Stomach (tissue), 9 donors: ENCODE measurements around the gene GALNT18. TPM values are rescaled to one million over a fixed set of nuclear protein-coding genes. Genes with fewer than 3 reads are reported as not detected.

Experiments used
- DNase-seq, 2 donors: peaks; one replicate each; pipeline versions ENCODE4 v3.0.0 to v3.0.0-alpha.2; 2013 to 2019
- H3K27ac ChIP-seq, 5 donors: fragments of 200-600 bp in 4 of 5; sonication (generic) in 4 of 5; one replicate each; pipeline ENCODE4 v1.5.1; 2013 to 2019; ENCODE audit warnings: mild to moderate bottlenecking in 1 of 5, moderate library complexity in 1 of 5
- H3K27me3 ChIP-seq, 3 donors: fragments of 200-600 bp; sonication (generic); one replicate each; pipeline ENCODE4 v1.5.1; 2017 to 2019; ENCODE audit warnings: mixed run types in 1 of 3
- H3K36me3 ChIP-seq, 4 donors: fragments of 200-600 bp; sonication (generic); 1 replicate in 3 of 4; 2 replicates in 1 of 4; pipeline ENCODE4 v1.5.1; 2016 to 2019
- H3K4me1 ChIP-seq, 4 donors: fragments of 200-600 bp; sonication (generic); one replicate each; pipeline ENCODE4 v1.5.1; 2016 to 2019
- H3K4me3 ChIP-seq, 4 donors: fragments of 200-600 bp; sonication (generic) in 3 of 4; one replicate each; pipeline ENCODE4 v1.5.1; 2016 to 2019; ENCODE audit warnings: mild to moderate bottlenecking in 1 of 4
- H3K9me3 ChIP-seq, 4 donors: fragments of 200-600 bp; sonication (generic); one replicate each; pipeline ENCODE4 v1.5.1; 2016 to 2019
- CTCF ChIP-seq, 7 experiments: fragments of 450-650 bp in 4 of 7; fragments of 200-600 bp in 3 of 7; sonication (generic) in 3 of 7; IDR thresholded peaks; one replicate each; pipeline ENCODE4 v1.5.1; 2016 to 2019; ENCODE audit warnings: antibody characterized with exemption in 7 of 7, control low read depth in 2 of 7, mild to moderate bottlenecking in 1 of 7
- EP300 ChIP-seq: sonication (generic); formaldehyde crosslinking; IDR thresholded peaks from one replicate; pipeline ENCODE4 v1.6.1; 2017; ENCODE audit warnings: antibody characterized with exemption
- POLR2A ChIP-seq, 4 donors: fragments of 450-650 bp; IDR thresholded peaks; one replicate each; pipeline ENCODE4 v1.6.1; 2016; ENCODE audit warnings: antibody characterized with exemption in 4 of 4, control low read depth in 2 of 4, mild to moderate bottlenecking in 1 of 4, moderate library complexity in 1 of 4
- POLR2AphosphoS5 ChIP-seq, 3 donors: sonication (generic); formaldehyde crosslinking; IDR thresholded peaks; one replicate each; pipeline ENCODE4 v1.6.1; 2016; ENCODE audit warnings: antibody characterized with exemption in 3 of 3
- WGBS, 5 donors: extraction: QIAGEN DNeasy Blood & Tissue Kit in 3 of 5; methylation state at CpG; one replicate each; pipeline versions ENCODE4 v1.1.5 to v1.1.7; 2013 to 2018; 5-methylcytosine and 5-hydroxymethylcytosine counted together
- intact Hi-C: fragments of 100-400 bp; cut with DNase I; formaldehyde crosslinking; loops from one replicate; pipeline ENCODE4 v1.15.1; 2023; ENCODE audit warnings: low total_unique reads
- polyA plus RNA-seq, 3 donors: library from polyadenylated mRNA; stranded (reverse); fragments of 200-250 nt; gene quantifications; one replicate each; pipeline ENCODE4 v1.2.3, GENCODE V29; 2013
- total RNA-seq, 5 donors: library from RNA; depleted of rRNA; stranded (reverse); fragments of >200 nt; gene quantifications; one replicate each; pipeline versions ENCODE4 v1.1.0 to v1.2.3, GENCODE V29; 2014 to 2016
- donor health status: healthy with polysubstance abuse.
- donor health status: Bipolar disorder and iron deficiency.
- donor health status: healthy.

The GALNT18 gene
- total and polyA plus RNA-seq, 8 donors = 0.58 to 16.1 (median 2.7) TPM

- TF ChIP-seq EP300 = no peak
Measured at GRCh38 chr11:11288972-11289616, 332.7 kb downstream of the GALNT18 start.

GRCh38 chr11:11284481-11284880 lies 337.3 kb downstream of the GALNT18 start:
- no peak overlapping the region for H3K27ac ChIP-seq
- WGBS, 5 donors = 20 to 40% (median 22%) methylated on average over 4 of the region's 4 CpGs
- H3K4me1 ChIP-seq = peaks cover 0 to 5% (median 2%) of the 10 kb centered on the region in 4 donors
- H3K4me3 ChIP-seq = no peak overlapping the region
- intact Hi-C loops = no loop called here
- DNase-seq = no peak
- H3K9me3 ChIP-seq = no peaks in the 10 kb centered on the region
- H3K27me3 ChIP-seq = no peaks in the 10 kb centered on the region
- TF ChIP-seq POLR2A (IDR thresholded peaks at IDR 0.05) = no peak
- no peak for TF ChIP-seq EP300
- no peak for TF ChIP-seq POLR2AphosphoS5 (IDR thresholded peaks at IDR 0.05)
- TF ChIP-seq CTCF (IDR thresholded peaks at IDR 0.05) = no peak
- no peaks in the 10 kb centered on the region for H3K36me3 ChIP-seq

More at GRCh38 chr11:11288972-11289616, 332.7 kb downstream of the GALNT18 start:
- WGBS, 5 donors = 75 to 82% (median 77%) methylated on average over 7 of the region's 7 CpGs
- no peak for DNase-seq
- no peaks in the 10 kb centered on the region for H3K9me3 ChIP-seq
- H3K27ac ChIP-seq = no peak overlapping the region
- H3K36me3 ChIP-seq = no peaks in the 10 kb centered on the region
- intact Hi-C loops = no loop called here
- H3K4me1 ChIP-seq = no peaks in the 10 kb centered on the region
- no peaks in the 10 kb centered on the region for H3K27me3 ChIP-seq
- no peak overlapping the region for H3K4me3 ChIP-seq

GRCh38 chr11:11281626-11282025 lies 340.2 kb downstream of the GALNT18 start:
- no peaks in the 10 kb centered on the region for H3K9me3 ChIP-seq
- intact Hi-C loops = no loop called here
- 79 to 89% (median 81%) methylated on average over 5 of the region's 5 CpGs for WGBS, 5 donors
- no peak overlapping the region for H3K4me3 ChIP-seq
- no peak for TF ChIP-seq POLR2AphosphoS5 (IDR thresholded peaks at IDR 0.05)
- no peak for TF ChIP-seq POLR2A (IDR thresholded peaks at IDR 0.05)
- TF ChIP-seq EP300 = no peak
- TF ChIP-seq CTCF (IDR thresholded peaks at IDR 0.05) = no peak
- no peaks in the 10 kb centered on the region for H3K27me3 ChIP-seq
- peaks cover 0 to 5% (median 2%) of the 10 kb centered on the region in 4 donors for H3K4me1 ChIP-seq
- H3K27ac ChIP-seq = no peak overlapping the region
- DNase-seq = no peak
- H3K36me3 ChIP-seq = no peaks in the 10 kb centered on the region

- no peak for TF ChIP-seq POLR2AphosphoS5 (IDR thresholded peaks at IDR 0.05)
- TF ChIP-seq EP300 = no peak
- no peak for TF ChIP-seq POLR2A (IDR thresholded peaks at IDR 0.05)
- no peak for TF ChIP-seq CTCF (IDR thresholded peaks at IDR 0.05)
- H3K27ac ChIP-seq = peak overlapping the region in 1 of 5 donors; percentile 21
- no peaks in the 10 kb centered on the region for H3K36me3 ChIP-seq
- DNase-seq = no peak
- H3K4me3 ChIP-seq = no peak overlapping the region
- H3K9me3 ChIP-seq = no peaks in the 10 kb centered on the region
- peaks cover 0 to 5% (median 2%) of the 10 kb centered on the region in 4 donors for H3K4me1 ChIP-seq
- intact Hi-C loops = no loop called here
- no peaks in the 10 kb centered on the region for H3K27me3 ChIP-seq
- WGBS, 5 donors = 95 to 100% (median 96%) methylated on average over 4 to 5 of the region's 5 CpGs
Measured at GRCh38 chr11:11280826-11281225, 341.0 kb downstream of the GALNT18 start.

- DNase-seq = peak in 1 of 2 donors; percentile 60
Measured at GRCh38 chr11:11279956-11280689, 341.7 kb downstream of the GALNT18 start.

More at GRCh38 chr11:11279956-11280689, 341.7 kb downstream of the GALNT18 start:
- Histone ChIP-seq H3K27me3 (no peaks in the 10 kb centered on the region), H3K27ac (peak overlapping the region in 1 of 5 donors; percentile 21), H3K36me3 (no peaks in the 10 kb centered on the region), H3K4me3 (no peak overlapping the region), H3K9me3 (no peaks in the 10 kb centered on the region), H3K4me1 (peaks cover 0 to 5% (median 2%) of the 10 kb centered on the region in 4 donors)
- TF ChIP-seq POLR2A (IDR thresholded peaks at IDR 0.05) (no peak), POLR2AphosphoS5 (IDR thresholded peaks at IDR 0.05) (no peak), CTCF (IDR thresholded peaks at IDR 0.05) (no peak), EP300 (no peak)
- WGBS, 5 donors = 51 to 66% (median 56%) methylated on average over 11 of the region's 11 CpGs
- intact Hi-C loops = no loop called here
